ENCODE data around the gene MXRA7. TPM values are rescaled to one million over a fixed set of nuclear protein-coding genes. Genes with fewer than 3 reads are reported as not detected.
A peak's percentile ranks its signal among the peaks of the same experiment; 100 is the strongest.
"Not testable (repeated sequence)": the region's sequence is repeated elsewhere in the genome, so short reads cannot be mapped to it uniquely, and the experiment has no call there.

The MXRA7 gene
- total RNA-seq, 2 experiments from 2014 or later, result 11.4 to 12.1 TPM

- H3K36me3 ChIP-seq (ENCODE audit: insufficient read depth, low read length), result peaks cover 63% of the 10 kb centered on the region
- TF ChIP-seq, protein P1, sequence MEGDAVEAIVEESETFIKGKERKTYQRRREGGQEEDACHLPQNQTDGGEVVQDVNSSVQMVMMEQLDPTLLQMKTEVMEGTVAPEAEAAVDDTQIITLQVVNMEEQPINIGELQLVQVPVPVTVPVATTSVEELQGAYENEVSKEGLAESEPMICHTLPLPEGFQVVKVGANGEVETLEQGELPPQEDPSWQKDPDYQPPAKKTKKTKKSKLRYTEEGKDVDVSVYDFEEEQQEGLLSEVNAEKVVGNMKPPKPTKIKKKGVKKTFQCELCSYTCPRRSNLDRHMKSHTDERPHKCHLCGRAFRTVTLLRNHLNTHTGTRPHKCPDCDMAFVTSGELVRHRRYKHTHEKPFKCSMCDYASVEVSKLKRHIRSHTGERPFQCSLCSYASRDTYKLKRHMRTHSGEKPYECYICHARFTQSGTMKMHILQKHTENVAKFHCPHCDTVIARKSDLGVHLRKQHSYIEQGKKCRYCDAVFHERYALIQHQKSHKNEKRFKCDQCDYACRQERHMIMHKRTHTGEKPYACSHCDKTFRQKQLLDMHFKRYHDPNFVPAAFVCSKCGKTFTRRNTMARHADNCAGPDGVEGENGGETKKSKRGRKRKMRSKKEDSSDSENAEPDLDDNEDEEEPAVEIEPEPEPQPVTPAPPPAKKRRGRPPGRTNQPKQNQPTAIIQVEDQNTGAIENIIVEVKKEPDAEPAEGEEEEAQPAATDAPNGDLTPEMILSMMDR (IDR thresholded peaks at IDR 0.05), result no peak
- H3K36me3 Mint-ChIP-seq (ENCODE audit: low read depth), result peaks cover 81% of the 10 kb centered on the region
- no peak for ATAC-seq (ENCODE audit: poor library complexity)
- H3K4me3 Mint-ChIP-seq, result peak overlapping the region; percentile 92
- intact Hi-C loops (cut with DNase I, micrococcal nuclease), result loop anchor here in 1 of 2 experiments (10.0 kb wide), 2 partner anchors 279 to 949 kb away; partner anchors contain the start of genes UBE2O and UNK
- peaks cover 64% of the 10 kb centered on the region for H3K4me1 Mint-ChIP-seq (ENCODE audit: low read depth)
- H3K27me3 ChIP-seq (ENCODE audit: control insufficient read depth in 1 of 2, insufficient read depth in 2 of 2, low read length in 2 of 2), result no peaks in the 10 kb centered on the region
- H3K9me3 ChIP-seq (ENCODE audit: control insufficient read depth in 1 of 2, insufficient read depth in 1 of 2, low read length in 2 of 2), result no peaks in the 10 kb centered on the region
- peaks cover 57% of the 10 kb centered on the region for H3K4me1 ChIP-seq (ENCODE audit: insufficient read depth, low read length)
- H3K4me3 ChIP-seq (ENCODE audit: low read length), result peak overlapping the region; percentile 96
- CTCF ChIA-PET, result interaction anchor here (0.5 to 2.2 kb wide), 5 partner anchors 8 to 211 kb away, joined by 3 to 8 read pairs (median 4); partner anchors contain the start of genes JMJD6 and METTL23
- H3K9me3 Mint-ChIP-seq, result no peaks in the 10 kb centered on the region
- peak overlapping the region; percentile 96 for H3K27ac Mint-ChIP-seq
- no peaks in the 10 kb centered on the region for H3K27me3 Mint-ChIP-seq
- peak in 4 of 14 experiments; percentile 40 to 60 (median 46) for DNase-seq
- POLR2A ChIA-PET, result interaction anchor here (0.9 to 7.9 kb wide), 7 partner anchors 8 to 470 kb away, joined by 3 to 165 read pairs (median 4); partner anchors contain the start of genes JMJD6, METTL23, MXRA7 and UBALD2
- peak overlapping the region in 1 of 2 donors; percentile 9 for H3K27ac ChIP-seq (ENCODE audit: low read depth in 1 of 2, low read length in 2 of 2)
These were observed 23.5 kb upstream of the MXRA7 start for GRCh38 chr17:76734080-76734840.

- Histone ChIP-seq H3K9me3 (ENCODE audit: control insufficient read depth in 1 of 2, insufficient read depth in 1 of 2, low read length in 2 of 2) (no peaks in the 10 kb centered on the region), H3K4me3 (ENCODE audit: low read length) (no peak overlapping the region), H3K4me1 (ENCODE audit: insufficient read depth, low read length) (peaks cover 61% of the 10 kb centered on the region), H3K27ac (ENCODE audit: low read depth in 1 of 2, low read length in 2 of 2) (no peak overlapping the region), H3K27me3 (ENCODE audit: control insufficient read depth in 1 of 2, insufficient read depth in 2 of 2, low read length in 2 of 2) (no peaks in the 10 kb centered on the region), H3K36me3 (ENCODE audit: insufficient read depth, low read length) (peaks cover 68% of the 10 kb centered on the region)
- POLR2A ChIA-PET, result interaction anchor here (0.9 to 7.9 kb wide), 5 partner anchors 7 to 177 kb away, joined by 4 to 165 read pairs (median 20); partner anchors contain the start of genes JMJD6, METTL23 and MXRA7
- Mint-ChIP-seq H3K36me3 (ENCODE audit: low read depth) (peaks cover 83% of the 10 kb centered on the region), H3K4me1 (ENCODE audit: low read depth) (peaks cover 59% of the 10 kb centered on the region), H3K27me3 (no peaks in the 10 kb centered on the region), H3K9me3 (no peaks in the 10 kb centered on the region), H3K4me3 (peak overlapping the region; percentile 92), H3K27ac (peak overlapping the region; percentile 96)
- intact Hi-C loops (cut with DNase I, micrococcal nuclease), result loop anchor here in 1 of 2 experiments (10.0 kb wide), 2 partner anchors 279 to 949 kb away; partner anchors contain the start of genes UBE2O and UNK
- DNase-seq (no peak), ATAC-seq (ENCODE audit: poor library complexity) (no peak)
- CTCF ChIA-PET, result interaction anchor here (0.6 to 1.0 kb wide), 2 partner anchors 19 to 633 kb away, joined by 3 read pairs; no protein-coding TSS in a partner anchor
- TF ChIP-seq, protein P1 (IDR thresholded peaks at IDR 0.05), result no peak
These were observed 22.8 kb upstream of the MXRA7 start for GRCh38 chr17:76733618-76733957.

DNA sequence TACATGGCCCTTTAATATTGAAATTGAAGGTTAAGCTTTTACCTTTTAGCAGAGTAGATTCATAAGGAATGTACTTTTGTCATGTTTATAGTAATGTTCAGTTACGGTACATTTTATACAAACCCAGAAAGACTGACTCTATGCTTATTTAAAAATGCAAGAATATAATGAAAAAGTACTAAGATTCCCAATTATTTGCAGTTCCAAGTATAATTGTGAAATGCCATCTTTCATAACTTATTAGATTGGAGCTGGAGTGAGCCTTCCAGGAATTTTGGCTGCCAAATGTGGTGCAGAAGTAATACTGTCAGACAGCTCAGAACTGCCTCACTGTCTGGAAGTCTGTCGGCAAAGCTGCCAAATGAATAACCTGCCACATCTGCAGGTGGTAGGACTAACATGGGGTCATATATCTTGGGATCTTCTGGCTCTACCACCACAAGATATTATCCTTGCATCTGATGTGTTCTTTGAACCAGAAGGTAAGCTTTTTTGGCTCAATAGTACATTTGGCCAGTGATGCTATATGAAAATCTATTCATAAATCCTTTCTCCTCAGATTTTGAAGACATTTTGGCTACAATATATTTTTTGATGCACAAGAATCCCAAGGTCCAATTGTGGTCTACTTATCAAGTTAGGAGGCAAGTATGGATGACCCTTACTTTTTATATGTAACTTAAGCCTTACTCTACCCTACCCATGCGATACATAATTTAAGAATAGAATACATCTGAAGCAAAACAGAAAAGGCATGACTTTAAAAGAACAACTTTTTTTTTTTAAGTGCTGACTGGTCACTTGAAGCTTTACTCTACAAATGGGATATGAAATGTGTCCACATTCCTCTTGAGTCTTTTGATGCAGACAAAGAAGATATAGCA, 22.2 kb upstream of the MXRA7 start:
- Histone ChIP-seq H3K4me3 (ENCODE audit: low read length) (no peak overlapping the region), H3K27ac (ENCODE audit: low read depth in 1 of 2, low read length in 2 of 2) (no peak overlapping the region), H3K36me3 (ENCODE audit: insufficient read depth, low read length) (peaks cover 69% of the 10 kb centered on the region), H3K9me3 (ENCODE audit: control insufficient read depth in 1 of 2, insufficient read depth in 1 of 2, low read length in 2 of 2) (no peaks in the 10 kb centered on the region), H3K4me1 (ENCODE audit: insufficient read depth, low read length) (peaks cover 61% of the 10 kb centered on the region), H3K27me3 (ENCODE audit: control insufficient read depth in 1 of 2, insufficient read depth in 2 of 2, low read length in 2 of 2) (no peaks in the 10 kb centered on the region)
- Mint-ChIP-seq H3K27ac (peak overlapping the region; percentile 96), H3K27me3 (no peaks in the 10 kb centered on the region), H3K36me3 (ENCODE audit: low read depth) (peaks cover 79% of the 10 kb centered on the region), H3K4me3 (peak overlapping the region; percentile 92), H3K9me3 (no peaks in the 10 kb centered on the region), H3K4me1 (ENCODE audit: low read depth) (peaks cover 54% of the 10 kb centered on the region)
- no peak for DNase-seq
- TF ChIP-seq, protein P1 (IDR thresholded peaks at IDR 0.05), result no peak
- intact Hi-C loops (cut with DNase I, micrococcal nuclease), result loop anchor here in 1 of 2 experiments (10.0 kb wide), 2 partner anchors 278 to 948 kb away; partner anchors contain the start of genes UBE2O and UNK
- ChIA-PET POLR2A (interaction anchor here (0.6 to 7.9 kb wide), 6 partner anchors 19 to 895 kb away, joined by 3 to 63 read pairs (median 4); partner anchors contain the start of gene MXRA7), CTCF (interaction anchor here (0.6 to 1.0 kb wide), 2 partner anchors 18 to 633 kb away, joined by 3 read pairs; no protein-coding TSS in a partner anchor)
- no peak for ATAC-seq (ENCODE audit: poor library complexity)

- peak overlapping the region in 1 of 2 donors; percentile 4 for H3K27ac ChIP-seq (ENCODE audit: low read depth in 1 of 2, low read length in 2 of 2)
- peaks cover 70% of the 10 kb centered on the region for H3K4me1 ChIP-seq (ENCODE audit: insufficient read depth, low read length)
- H3K9me3 Mint-ChIP-seq; CTCF ChIA-PET; H3K4me3 ChIP-seq (ENCODE audit: low read length); H3K9me3 ChIP-seq (ENCODE audit: control insufficient read depth in 1 of 2, insufficient read depth in 1 of 2, low read length in 2 of 2); H3K27me3 Mint-ChIP-seq; H3K27me3 ChIP-seq (ENCODE audit: control insufficient read depth in 1 of 2, insufficient read depth in 2 of 2, low read length in 2 of 2); DNase-seq; ATAC-seq (ENCODE audit: poor library complexity): not testable (repeated sequence)
- Mint-ChIP-seq H3K4me3 (peak overlapping the region; percentile 92), H3K27ac (peak overlapping the region; percentile 96), H3K4me1 (ENCODE audit: low read depth) (peaks cover 61% of the 10 kb centered on the region), H3K36me3 (ENCODE audit: low read depth) (peaks cover 80% of the 10 kb centered on the region)
- POLR2A ChIA-PET, result interaction anchor here (0.6 to 7.9 kb wide), 8 partner anchors 12 to 593 kb away, joined by 3 to 63 read pairs (median 4); partner anchors contain the start of gene MXRA7
- H3K36me3 ChIP-seq (ENCODE audit: insufficient read depth, low read length), result peaks cover 69% of the 10 kb centered on the region
- intact Hi-C loops (cut with DNase I, micrococcal nuclease), result loop anchor here in 1 of 2 experiments (10.0 kb wide), 2 partner anchors 277 to 947 kb away; partner anchors contain the start of genes UBE2O and UNK
These were observed 21.3 kb upstream of the MXRA7 start for GRCh38 chr17:76731800-76732733.

Measured in CD4-positive, alpha-beta T cell (primary cell).